HEK293T (cell line): ENCODE measurements around the gene DCDC2C.

Source experiments
- CTCF ChIA-PET: fragments of 350-600 bp; formaldehyde crosslinking; extraction: SDS; loops from one replicate; lab custom pipeline; 2021; ENCODE audit warnings: antibody characterized with exemption, inconsistent platforms; lab: Yijun Ruan, JAX
- POLR2A ChIA-PET: fragments of 350-600 bp; formaldehyde crosslinking; extraction: SDS; loops from one replicate; lab custom pipeline; 2020; ENCODE audit warnings: antibody characterized with exemption, inconsistent platforms; lab: Yijun Ruan, JAX
- DNase-seq: peaks from one replicate; pipeline ENCODE4 v3.0.0; 2012; ENCODE audit warnings: mixed read lengths; ENCODE audit errors: extremely low spot score
- ARNT ChIP-seq: fragments of 450-650 bp; IDR thresholded peaks from 2 replicates; pipeline ENCODE4 v1.6.1; 2017; ENCODE audit warnings: mild to moderate bottlenecking
- BHLHE40 ChIP-seq: fragments of 450-650 bp; IDR thresholded peaks from 2 replicates; pipeline ENCODE4 v1.6.1; 2016; ENCODE audit warnings: mild to moderate bottlenecking, moderate library complexity, borderline replicate concordance
- CTBP1 ChIP-seq: fragments of 450-650 bp; IDR thresholded peaks from 2 replicates; pipeline ENCODE4 v1.6.1; 2016; ENCODE audit warnings: borderline replicate concordance
- ELF4 ChIP-seq: fragments of 450-650 bp; IDR thresholded peaks from 2 replicates; pipeline ENCODE4 v1.6.1; 2017; ENCODE audit warnings: antibody characterized with exemption
- FOXA1 ChIP-seq: fragments of 450-650 bp; IDR thresholded peaks from 2 replicates; pipeline ENCODE4 v1.6.1; 2016; ENCODE audit warnings: mild to moderate bottlenecking
- FOXK2 ChIP-seq: fragments of 450-650 bp; IDR thresholded peaks from 2 replicates; pipeline ENCODE4 v1.6.1; 2016; ENCODE audit warnings: mild to moderate bottlenecking
- FOXM1 ChIP-seq: fragments of 450-650 bp; IDR thresholded peaks from 2 replicates; pipeline ENCODE4 v1.6.1; 2017; ENCODE audit warnings: mild to moderate bottlenecking, borderline replicate concordance
- HDGF ChIP-seq: fragments of 450-650 bp; IDR thresholded peaks from 2 replicates; pipeline ENCODE4 v1.6.1; 2017; ENCODE audit warnings: antibody characterized with exemption, borderline replicate concordance
- L3MBTL2 ChIP-seq: fragments of 450-650 bp; conservative IDR thresholded peaks from 2 replicates; pipeline ENCODE4 v1.6.1; 2016; ENCODE audit warnings: mild to moderate bottlenecking
- LEF1 ChIP-seq: fragments of 450-650 bp; IDR thresholded peaks from 2 replicates; pipeline ENCODE4 v1.6.1; 2017; ENCODE audit warnings: mild to moderate bottlenecking, borderline replicate concordance
- NFRKB ChIP-seq: fragments of 450-650 bp; IDR thresholded peaks from 2 replicates; pipeline ENCODE4 v1.6.1; 2016; ENCODE audit warnings: mild to moderate bottlenecking, moderate library complexity
- PKNOX1 ChIP-seq: fragments of 450-650 bp; IDR thresholded peaks from 2 replicates; pipeline ENCODE4 v1.6.1; 2016
- SP1 ChIP-seq: fragments of 450-650 bp; IDR thresholded peaks from 2 replicates; pipeline ENCODE4 v1.6.1; 2017
- SUZ12 ChIP-seq: fragments of 450-650 bp; IDR thresholded peaks from 2 replicates; pipeline ENCODE4 v1.6.1; 2016; ENCODE audit warnings: mild to moderate bottlenecking
- TARDBP ChIP-seq: fragments of 450-650 bp; IDR thresholded peaks from 2 replicates; pipeline ENCODE4 v1.6.1; 2016
- ZNF384 ChIP-seq: fragments of 450-650 bp; IDR thresholded peaks from 2 replicates; pipeline ENCODE4 v1.6.1; 2016

DCDC2C gene

GRCh38 chr2:3670376-3670775, 33.0 kb upstream of the DCDC2C start:
- ChIA-PET CTCF (no interaction called here), POLR2A (no interaction called here)
- no peak for TF ChIP-seq FOXA1
- no peak for TF ChIP-seq SP1
- no peak for TF ChIP-seq L3MBTL2
- TF ChIP-seq ARNT = no peak
- no peak for TF ChIP-seq ZNF384
- TF ChIP-seq FOXM1 = no peak
- TF ChIP-seq CTBP1 = no peak
- TF ChIP-seq NFRKB = no peak
- no peak for TF ChIP-seq PKNOX1
- no peak for TF ChIP-seq FOXK2
- no peak for DNase-seq

- POLR2A ChIA-PET = no interaction called here
- CTCF ChIA-PET = interaction anchor here (0.6 kb wide), 1 partner anchor 14 kb away, joined by 3 read pairs; no protein-coding TSS in a partner anchor
- TF ChIP-seq FOXK2 = no peak
- no peak for TF ChIP-seq NFRKB
- TF ChIP-seq ARNT = no peak
- no peak for TF ChIP-seq L3MBTL2
- TF ChIP-seq LEF1 = no peak
- no peak for TF ChIP-seq HDGF
- TF ChIP-seq FOXM1 = no peak
- DNase-seq = no peak
These were observed 32.4 kb upstream of the DCDC2C start for GRCh38 chr2:3670941-3671340.

GRCh38 chr2:3672861-3673678, 30.3 kb upstream of the DCDC2C start:
- CTCF ChIA-PET = no interaction called here
- POLR2A ChIA-PET = no interaction called here
- no peak for TF ChIP-seq CTBP1
- TF ChIP-seq FOXM1 = no peak
- TF ChIP-seq ARNT = no peak
- TF ChIP-seq FOXA1 = no peak
- no peak for TF ChIP-seq SUZ12
- no peak for TF ChIP-seq ELF4
- TF ChIP-seq BHLHE40 = no peak
- TF ChIP-seq NFRKB = no peak
- TF ChIP-seq ZNF384 = no peak
- TF ChIP-seq FOXK2 = no peak
- no peak for TF ChIP-seq LEF1
- DNase-seq = no peak

GRCh38 chr2:3674066-3674845, 29.1 kb upstream of the DCDC2C start:
- ChIA-PET CTCF (no interaction called here), POLR2A (no interaction called here)
- DNase-seq = no peak
- TF ChIP-seq SUZ12 (no peak), FOXA1 (no peak), BHLHE40 (no peak), SP1 (no peak), LEF1 (no peak), FOXK2 (no peak), CTBP1 (no peak), FOXM1 (no peak), L3MBTL2 (no peak), ELF4 (no peak), NFRKB (no peak), TARDBP (no peak), ARNT (no peak), HDGF (no peak), ZNF384 (no peak), PKNOX1 (no peak)

GRCh38 chr2:3675687-3676086, 27.7 kb upstream of the DCDC2C start:
- TF ChIP-seq FOXA1 = no peak
- no peak for TF ChIP-seq BHLHE40
- no peak for TF ChIP-seq ELF4
- TF ChIP-seq L3MBTL2 = no peak
- no peak for TF ChIP-seq FOXK2
- TF ChIP-seq ZNF384 = no peak
- no peak for TF ChIP-seq ARNT
- no peak for TF ChIP-seq PKNOX1
- TF ChIP-seq CTBP1 = no peak
- TF ChIP-seq FOXM1 = no peak
- no peak for TF ChIP-seq TARDBP
- no peak for TF ChIP-seq LEF1
- no peak for TF ChIP-seq SP1
- TF ChIP-seq SUZ12 = no peak
- TF ChIP-seq NFRKB = no peak
- TF ChIP-seq HDGF = no peak
- POLR2A ChIA-PET = no interaction called here
- DNase-seq = no peak
- CTCF ChIA-PET = no interaction called here

- ChIA-PET CTCF (no interaction called here), POLR2A (no interaction called here)
- DNase-seq = no peak
- TF ChIP-seq ZNF384 (no peak), FOXM1 (no peak), FOXK2 (no peak), TARDBP (no peak), FOXA1 (no peak), PKNOX1 (no peak), SUZ12 (no peak), ARNT (no peak), BHLHE40 (no peak), SP1 (no peak), HDGF (no peak), LEF1 (no peak), L3MBTL2 (no peak), ELF4 (no peak), CTBP1 (no peak), NFRKB (no peak)
These were observed 25.9 kb upstream of the DCDC2C start for GRCh38 chr2:3677436-3677835.
